ENCODE measurements around the gene LCP2.

The LCP2 gene

GRCh38 chr5:170294556-170294955 lies 3.0 kb downstream of the LCP2 start:
- no peak for DNase-seq

GRCh38 chr5:170294057-170294456 lies 3.5 kb downstream of the LCP2 start:
- no peak for DNase-seq

- DNase-seq: no peak
Observed at GRCh38 chr5:170293273-170293672, 4.3 kb downstream of the LCP2 start.

- DNase-seq: no peak
Observed at GRCh38 chr5:170292179-170293104, 5.1 kb downstream of the LCP2 start.

GRCh38 chr5:170290498-170290897 lies 7.1 kb downstream of the LCP2 start:
- no peak for DNase-seq

GRCh38 chr5:170289764-170290163 lies 7.8 kb downstream of the LCP2 start:
- no peak for DNase-seq

DNA sequence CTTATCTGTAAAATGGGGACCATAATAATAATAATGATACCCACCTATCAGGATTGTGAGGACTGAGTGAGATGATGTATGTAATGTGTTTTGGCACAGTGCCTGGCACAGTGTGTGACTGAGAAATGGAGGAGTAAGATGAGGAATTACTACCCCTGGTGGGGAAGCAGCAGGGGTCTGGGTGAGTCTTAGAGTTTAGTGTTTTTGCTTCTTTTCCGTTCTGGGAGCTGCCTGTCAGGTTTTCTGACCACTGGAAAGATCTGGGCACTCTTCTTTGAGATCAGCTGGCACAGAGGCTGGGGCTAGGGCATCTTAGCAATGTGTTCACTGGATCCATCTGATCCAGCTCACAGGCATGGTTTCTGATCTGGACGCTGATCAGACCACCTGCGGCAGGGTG lies 8.5 kb downstream of the LCP2 start:
- DNase-seq: no peak

DNA sequence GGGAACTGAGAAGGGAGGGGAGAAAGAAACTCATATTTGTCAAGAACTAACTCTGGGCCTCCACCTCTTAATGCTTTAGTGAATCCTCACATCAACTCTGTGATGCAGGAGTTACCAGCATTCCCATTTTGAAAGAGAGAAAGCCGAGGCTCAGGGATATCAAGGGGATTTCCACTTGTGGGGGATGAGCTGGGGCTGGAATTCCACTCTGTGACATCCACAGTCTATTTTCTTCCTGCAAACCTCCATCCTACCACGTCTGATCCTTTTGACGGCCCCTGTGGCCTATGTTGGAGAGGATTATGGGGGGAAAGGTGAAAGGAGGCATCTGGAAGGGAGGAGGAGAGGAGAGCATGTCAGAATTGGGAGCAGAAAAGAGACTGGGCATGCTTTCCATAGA lies 9.0 kb downstream of the LCP2 start:
- no peak for DNase-seq

- DNase-seq: no peak
Observed at GRCh38 chr5:170288151-170288550, 9.4 kb downstream of the LCP2 start.

- DNase-seq: no peak
Observed at GRCh38 chr5:170287532-170287931, 10.0 kb downstream of the LCP2 start.

DNA sequence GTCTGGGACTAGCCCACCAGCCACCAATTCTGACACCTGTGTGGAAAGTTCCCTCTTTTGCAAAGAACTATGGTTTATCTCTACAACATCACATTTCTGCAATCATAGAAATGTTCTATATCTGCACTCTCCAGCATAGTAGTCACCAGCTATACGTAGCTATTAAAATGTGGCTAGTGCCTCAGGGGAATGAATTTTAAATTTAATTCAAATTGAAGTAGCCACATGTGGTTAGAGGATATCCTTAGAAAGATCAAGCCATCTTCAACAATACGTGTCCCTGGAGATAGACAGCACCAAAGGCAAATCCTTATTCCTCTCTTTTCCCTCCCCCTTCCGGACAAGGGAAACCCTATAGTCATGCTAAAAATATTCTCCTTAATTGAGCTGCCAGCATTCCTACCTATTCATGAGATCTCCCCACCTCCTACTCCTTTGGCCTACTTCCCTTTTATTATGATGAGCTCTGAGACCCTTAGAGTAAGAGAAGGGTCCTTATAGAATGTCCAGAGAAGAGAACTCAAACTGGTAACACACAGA lies 11.1 kb downstream of the LCP2 start:
- no peak for DNase-seq

DNA sequence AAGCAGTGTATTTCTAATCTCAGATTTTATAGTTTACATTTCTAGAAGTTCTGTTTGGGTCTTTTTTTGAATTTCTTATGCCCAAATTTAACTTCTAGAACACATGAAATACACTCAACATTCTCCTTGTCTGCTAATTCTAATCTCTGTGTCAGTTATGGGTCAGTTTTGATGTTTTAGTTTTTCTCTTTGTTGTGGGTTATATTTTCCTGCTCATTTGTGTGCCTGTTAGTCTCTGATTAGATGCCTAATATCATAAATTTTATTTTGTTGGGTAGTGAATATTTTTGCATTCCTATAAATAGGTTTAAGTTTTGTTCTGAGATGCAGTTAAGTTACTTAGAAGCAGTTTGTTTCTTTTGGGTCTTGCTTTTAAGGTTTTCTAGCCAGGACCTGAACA lies 12.4 kb downstream of the LCP2 start:
- no peak for DNase-seq

DNA sequence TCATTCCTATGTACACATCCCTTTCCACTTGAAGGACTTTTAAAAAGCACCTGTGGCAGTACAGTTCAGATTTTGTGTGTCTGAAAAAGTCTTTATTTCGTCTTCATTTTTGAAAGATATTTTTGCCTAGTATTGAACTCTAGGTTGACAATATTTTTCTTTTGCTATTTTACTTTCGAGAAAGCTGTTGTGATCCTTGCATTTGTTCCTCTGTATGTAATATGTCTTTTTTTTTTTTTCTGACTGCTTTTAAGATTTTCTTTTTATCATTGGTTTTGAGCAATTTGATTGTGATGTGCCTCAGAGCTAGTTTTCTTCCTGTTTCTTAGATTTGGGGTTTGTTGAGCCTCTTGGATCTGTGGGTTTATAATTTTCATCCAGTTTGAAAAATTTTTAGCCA lies 13.3 kb downstream of the LCP2 start:
- DNase-seq: no peak

DNA sequence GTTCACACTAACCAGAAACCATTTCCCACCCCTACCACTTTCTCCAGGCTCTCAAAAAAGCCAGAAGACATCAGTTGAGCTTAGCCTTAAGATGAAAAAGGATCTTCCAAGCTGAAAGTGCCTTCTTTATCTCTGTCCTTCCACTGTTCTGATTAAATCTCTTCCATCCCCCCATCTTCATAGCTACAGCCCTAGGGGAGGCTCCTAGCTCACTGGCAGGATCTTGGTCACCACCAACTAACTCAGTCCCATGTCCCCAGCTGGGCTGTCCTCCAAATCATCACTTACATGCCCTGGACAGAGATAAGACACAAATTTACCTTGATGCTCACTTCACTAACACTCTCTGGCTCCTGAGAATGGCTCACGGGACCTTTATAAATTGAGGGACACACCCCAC lies 14.3 kb downstream of the LCP2 start:
- DNase-seq: peak; percentile 11

GRCh38 chr5:170280011-170280493 lies 17.5 kb downstream of the LCP2 start:
- DNase-seq: no peak

DNA sequence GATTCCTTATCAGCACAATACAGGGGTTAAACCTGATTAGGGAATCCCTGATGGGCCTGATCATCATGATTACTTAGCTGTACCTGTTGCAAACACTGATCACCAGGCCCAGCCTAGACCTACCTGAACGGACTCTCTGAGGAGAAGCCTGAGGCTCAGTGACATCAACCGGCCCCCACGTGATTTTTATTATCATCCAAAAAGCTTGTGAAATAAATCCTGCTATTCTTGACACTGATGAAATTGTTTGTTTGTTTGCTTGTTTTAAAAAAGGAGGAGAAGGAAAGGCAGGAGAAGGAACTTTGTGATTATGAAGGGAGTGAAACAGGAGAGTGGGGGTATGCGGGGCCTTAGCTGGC lies 18.1 kb downstream of the LCP2 start:
- DNase-seq: peak; percentile 83

DNA sequence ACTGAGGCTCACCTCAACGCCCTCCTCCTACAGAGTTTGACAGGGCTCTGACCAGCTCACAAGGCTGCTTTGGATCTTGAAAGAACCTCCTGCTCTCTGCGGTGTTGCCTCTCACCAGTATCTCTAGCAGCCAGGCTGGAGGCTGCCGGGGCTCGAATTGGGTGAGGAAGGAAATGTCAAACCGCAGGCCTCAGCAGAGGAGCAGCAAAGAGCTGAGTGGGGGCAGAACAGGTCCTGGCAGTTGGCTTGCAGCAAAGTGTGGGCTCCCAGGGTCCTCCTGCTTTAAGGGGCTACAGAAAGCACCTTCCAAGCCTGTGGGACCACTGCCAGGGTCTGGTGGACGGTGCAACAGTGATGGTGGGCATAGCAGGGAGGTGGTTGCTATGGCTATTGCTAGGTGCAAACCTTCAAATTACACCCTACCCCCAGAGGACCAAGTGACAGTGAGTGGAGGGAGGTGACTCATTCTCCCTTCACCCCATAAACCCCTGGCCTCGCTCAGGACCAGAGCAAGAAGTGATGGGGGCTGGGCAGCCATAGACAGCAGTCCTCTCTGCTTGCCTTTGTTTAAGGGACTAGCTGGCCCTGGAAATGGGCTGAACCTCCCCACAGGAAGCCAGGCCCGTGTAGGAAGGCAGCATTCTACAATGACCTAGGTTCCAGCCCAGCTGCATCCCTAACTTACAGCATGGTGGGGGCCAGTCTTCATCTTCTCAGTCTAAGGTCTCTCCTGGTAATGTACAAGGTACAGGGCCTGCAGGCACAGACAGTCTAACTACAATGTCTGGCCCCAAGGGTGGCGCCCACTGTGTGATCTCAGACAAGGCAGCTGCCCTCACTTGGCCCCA lies 18.7 kb downstream of the LCP2 start:
- DNase-seq: peak; percentile 97

DNA sequence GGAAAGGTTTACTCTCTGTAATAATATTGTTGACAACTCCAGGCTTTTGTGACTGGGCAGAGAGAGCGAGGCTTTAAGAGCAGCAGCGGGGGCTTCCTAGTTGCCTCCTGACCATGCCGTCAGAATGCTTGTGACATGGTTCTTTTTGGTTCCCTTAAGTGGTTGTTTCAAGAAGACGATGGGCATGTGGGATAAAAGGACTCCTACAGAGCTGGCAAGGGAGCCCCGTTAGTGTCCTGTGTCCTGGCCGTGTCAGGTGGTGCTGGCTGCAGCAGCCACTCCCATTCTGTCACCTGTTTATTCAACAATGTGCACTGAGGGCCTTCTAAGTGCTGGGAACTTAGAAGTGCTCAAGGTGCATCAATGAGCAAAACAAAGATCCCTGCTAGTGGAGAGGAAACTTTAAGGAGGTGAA lies 19.7 kb downstream of the LCP2 start:
- no peak for DNase-seq

DNA sequence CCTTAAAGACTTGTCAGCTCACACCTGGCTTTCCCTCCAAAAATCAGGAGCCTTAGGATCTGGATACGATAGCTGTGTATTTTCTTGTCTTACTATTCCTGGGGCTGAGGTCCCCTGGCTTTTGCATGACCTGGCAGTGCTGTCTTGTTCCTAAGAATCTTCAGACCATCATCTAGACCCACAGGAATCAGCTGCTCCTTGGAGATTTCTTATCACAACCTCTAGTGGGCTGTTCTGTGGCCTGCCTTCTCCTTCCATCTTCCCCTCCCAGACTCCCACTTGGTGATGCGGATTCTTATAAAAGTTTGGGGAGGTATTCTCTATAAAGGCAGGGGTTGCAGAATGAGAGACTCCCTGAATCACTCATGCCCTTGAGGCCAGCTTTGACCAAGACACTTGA lies 21.4 kb downstream of the LCP2 start:
- peak; percentile 14 for DNase-seq

DNA sequence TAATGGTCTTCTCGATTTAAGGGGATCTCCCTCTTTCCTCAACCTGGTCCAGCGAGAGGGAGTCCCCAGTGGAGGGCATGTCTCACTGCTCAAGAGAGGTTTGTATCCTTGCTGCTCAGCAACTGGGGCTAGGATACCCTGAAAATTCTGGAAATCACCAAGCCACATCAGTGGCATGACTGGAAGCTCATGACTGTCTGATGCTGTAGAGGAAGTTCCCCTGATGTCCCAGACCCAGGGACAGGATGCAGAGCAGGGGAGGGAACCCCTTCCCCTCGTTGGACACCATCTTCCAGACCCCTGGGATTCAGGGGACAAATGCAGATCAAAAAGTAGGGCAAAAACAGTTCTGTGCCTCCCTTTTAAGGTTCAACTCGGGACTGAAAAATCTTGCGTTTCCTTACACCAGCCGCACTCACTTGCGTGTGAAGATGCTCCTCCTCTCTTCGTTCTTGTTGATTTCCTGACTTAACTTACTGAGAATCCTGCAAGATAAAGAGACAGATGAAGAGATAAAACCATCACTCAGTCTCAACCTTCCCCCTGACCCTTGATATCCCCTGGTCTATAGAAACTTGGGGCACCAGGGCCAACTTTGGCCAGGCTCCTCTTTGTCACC lies 22.1 kb downstream of the LCP2 start:
- DNase-seq: no peak

DNA sequence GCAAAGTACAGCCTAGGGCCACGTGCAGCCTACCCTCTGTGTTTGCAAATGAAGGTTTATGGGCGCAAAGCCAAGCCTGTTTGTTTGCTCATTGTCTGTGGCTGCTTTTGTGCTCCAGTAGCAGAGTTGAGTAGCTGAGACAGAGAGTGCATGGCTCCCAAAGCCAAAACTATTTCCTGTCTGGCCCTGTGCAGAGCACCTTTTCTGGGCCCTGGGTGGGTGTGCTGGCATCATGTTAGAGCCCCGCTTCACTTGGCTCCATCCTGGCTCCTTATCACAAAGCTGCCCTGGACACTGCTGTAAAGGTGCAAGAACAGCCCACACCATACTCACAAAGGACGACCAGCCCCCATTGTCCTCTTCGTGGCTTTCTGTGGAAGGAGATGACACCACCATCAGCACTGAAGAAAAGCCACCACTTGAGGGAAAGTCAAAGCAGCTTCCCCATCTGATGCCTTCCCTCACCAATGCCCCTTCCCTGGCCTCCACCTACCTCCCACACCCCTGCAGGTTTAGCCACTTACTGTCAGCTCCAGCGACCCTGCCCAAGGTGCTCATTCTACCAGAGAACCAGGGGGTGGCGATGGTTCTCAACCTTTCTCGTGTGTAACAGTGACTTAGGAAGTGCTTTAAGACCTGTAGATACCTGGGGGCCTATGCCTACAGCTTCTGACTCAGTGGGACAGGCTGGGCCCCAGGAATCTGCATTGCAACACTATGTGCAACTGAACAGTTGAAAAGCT lies 23.4 kb downstream of the LCP2 start:
- peak; percentile 35 for DNase-seq

- DNase-seq: no peak
Observed at GRCh38 chr5:170270293-170271069, 27.1 kb downstream of the LCP2 start.

All from OCI-M1 (cell line).